NCI-H2196 (cell line): Measurements from ENCODE around the gene MMP1.

Source experiments
- DNase-seq: peaks from one replicate; lab custom pipeline; 2025; ENCODE audit not compliant: unreplicated experiment; lab: John Stamatoyannopoulos, UW

MMP1 gene

DNA sequence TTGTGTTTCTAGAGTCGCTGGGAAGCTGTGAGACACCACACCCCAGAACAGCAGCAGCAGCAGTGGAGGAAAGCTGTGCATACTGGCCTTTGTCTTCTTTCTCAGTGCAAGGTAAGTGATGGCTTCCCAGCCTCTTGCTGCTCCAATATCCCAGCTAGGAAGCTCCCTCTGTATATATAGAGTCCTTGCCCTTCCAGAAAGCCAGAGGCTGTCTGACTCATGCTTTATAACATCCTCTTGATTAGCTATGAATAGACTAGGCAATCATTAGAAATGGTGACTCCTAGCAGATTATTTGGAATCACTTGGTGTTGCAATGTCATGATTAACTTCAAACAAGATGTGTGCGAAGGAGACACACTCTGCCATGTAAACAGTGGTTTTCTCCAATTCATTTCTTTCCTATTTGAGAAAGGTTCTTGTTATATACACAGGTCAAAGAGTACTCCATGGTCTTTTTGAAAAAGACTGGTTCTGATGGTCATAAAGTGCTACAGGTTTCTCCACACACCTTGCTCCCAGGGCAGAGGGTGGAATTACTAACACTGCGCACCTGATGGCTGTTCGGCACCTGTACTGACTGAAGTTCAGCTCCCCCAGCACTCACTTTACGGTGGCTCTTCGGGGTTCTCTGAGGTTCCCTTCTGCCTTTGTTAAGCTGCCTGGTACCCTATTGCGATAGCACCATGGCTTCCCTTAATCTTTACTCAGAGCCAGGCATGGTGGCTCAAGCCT is at the start of gene MMP1:
TSS of gene MMP1 (minus strand) at position 149 of the 735 bp plus-strand sequence. CDS start at position 81, 68 bp downstream.
- DNase-seq: no peak

DNA sequence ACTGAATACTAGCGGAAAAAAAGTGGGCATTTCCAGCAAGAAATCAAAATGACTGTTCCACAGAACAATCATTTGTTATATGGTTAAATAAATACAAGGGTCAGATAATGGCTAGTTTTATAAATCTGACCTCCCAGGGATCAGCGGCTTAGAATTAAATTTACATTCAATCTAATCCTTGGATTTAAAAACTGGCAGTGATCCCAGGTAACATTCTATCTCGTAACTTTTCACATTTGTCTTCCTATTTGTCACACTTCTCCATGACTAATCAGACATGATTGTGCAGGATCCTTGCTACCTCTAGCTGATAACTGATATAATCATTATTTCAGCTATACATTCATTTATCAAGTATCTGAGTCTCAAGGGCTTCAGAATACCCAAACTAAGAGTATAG is 48.3 kb upstream of the MMP1 start:
- no peak for DNase-seq

DNA sequence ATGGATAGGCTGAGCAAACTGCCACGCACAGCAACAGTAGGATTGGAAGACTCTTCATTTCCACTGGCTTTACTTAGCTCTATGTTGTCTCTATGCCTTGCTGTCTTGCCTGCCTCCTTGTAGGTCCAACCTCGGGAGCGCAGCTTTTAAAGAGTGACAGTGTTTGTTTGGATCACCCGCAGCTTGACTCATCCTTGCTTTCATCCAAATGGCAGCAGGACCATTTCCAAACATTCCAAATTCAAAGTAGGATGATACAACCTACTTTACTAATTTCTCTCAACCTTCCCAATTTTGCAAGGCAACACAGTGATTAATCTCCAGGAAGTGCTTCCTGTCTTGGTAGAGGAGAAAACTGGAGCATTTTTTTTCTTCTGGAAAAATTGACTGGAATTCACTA is 45.5 kb upstream of the MMP1 start, which contains the start of gene MMP3:
TSS of gene MMP3 (minus strand) at position 121 of the 400 bp plus-strand sequence. CDS start at position 58, 63 bp downstream.
- no peak for DNase-seq

DNA sequence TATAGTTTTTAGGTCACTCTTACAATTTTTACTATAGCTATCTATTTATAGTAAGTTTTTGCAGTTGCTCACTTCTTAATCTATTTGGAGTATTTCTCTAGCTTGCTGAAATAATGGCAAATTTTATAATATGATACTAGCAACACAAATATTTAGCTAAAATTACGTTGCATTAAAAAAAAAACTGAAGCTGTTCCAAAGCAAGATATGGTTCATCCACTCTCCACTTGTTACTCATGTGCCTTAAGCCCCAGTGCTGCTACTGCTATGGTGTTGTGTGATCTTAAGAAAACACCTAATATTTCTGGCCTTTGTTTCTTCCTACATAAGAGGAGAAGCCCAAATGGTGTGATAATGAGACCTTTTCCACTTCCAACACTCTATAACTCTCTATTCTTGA is 45.0 kb upstream of the MMP1 start:
- no peak for DNase-seq

DNA sequence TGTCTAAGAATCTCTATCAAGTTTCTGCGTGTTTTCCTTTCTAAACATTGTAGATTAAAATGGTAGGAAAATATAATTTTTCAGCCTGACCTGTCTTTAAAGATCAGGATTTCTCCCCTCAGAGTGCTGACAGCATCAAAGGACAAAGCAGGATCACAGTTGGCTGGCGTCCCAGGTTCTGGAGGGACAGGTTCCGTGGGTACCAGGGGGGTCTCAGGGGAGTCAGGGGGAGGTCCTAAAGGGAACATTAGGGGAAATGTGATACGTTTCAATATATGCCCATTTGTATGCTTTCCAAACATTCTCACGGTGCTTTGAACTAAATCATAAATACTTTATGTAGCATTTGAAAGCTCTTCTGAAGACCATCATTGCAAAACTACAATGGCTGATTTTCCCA is 42.1 kb upstream of the MMP1 start:
- no peak for DNase-seq

DNA sequence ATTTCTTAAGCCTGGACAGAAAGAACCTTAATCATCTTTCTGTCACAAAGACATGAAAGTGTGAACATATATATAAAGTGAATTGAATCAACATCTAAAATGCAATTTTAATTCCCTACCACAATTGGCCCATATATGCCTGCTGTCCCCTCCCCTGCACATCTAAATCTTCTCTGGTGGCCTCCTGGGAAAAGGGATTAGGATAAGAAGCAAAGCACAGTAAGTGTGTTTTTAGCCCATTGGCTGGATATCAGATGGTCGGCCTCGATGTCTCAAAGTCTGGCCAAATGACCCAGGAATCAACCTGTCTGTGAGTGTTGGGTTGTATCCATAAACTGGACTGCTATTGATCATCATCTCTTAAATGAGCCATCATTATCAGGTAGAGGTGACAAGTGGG is 39.7 kb upstream of the MMP1 start:
- DNase-seq: no peak

DNA sequence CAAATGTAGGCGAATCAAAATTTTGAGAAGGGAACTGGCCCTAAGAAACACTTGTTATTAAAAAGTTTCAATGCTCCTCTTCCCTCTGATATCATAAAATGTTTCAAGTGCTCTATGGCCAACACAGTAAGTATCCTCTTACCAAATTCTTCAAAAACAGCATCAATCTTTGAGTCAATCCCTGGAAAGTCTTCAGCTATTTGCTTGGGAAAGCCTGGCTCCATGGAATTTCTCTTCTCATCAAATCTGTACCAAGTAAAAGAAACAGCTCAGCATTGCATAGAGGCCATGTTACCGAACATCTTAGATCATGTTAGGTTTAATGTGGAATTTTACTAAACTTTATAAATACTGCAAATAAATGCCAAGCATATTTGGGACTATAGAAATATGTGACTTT is 39.2 kb upstream of the MMP1 start:
- DNase-seq: no peak

DNA sequence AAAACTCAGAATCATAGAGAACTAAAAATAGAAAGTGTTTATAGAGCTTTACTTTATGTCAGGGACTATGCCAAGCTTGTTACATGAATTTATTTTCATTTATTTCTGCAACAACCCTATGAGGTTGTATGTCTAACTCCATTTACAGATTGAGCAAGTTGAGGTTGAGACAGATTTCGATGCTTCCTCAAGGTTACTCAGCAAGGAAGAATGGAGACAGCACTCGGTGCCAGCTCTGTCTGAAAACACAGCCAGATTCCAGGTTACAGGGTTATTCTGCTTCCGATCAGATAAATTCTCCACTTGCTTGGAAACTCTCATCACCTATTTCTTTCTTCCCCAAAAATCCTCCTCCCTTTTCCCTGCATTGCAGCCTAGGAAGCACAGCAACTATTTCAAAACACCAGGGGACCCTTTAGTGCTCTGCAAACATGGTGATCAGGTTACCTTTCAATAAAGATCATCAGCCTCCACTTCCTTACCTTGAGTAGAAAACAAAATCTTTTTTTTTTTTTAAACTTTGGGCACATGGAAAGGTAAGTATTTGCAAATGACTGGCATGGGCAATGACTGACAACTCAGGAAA is 38.4 kb upstream of the MMP1 start:
- DNase-seq: no peak

DNA sequence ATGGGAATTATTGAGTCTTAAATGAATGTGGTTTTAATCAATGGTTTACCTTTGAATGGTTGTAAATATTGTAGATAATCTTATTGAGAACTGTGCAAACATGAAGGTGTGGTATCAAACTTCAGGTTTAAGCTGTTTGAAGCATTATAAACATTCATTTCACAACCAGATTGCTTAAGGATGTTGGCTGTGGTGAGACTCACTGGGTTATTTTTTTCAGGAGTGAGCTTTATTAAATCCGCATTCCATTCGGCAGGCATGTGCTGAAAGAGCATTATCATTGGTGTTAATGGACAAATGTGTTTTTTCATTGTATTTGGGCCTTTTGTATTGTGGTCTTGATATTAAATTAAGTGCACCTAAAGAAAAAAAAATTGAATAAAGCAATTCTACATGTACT is 35.8 kb upstream of the MMP1 start:
- DNase-seq: no peak

DNA sequence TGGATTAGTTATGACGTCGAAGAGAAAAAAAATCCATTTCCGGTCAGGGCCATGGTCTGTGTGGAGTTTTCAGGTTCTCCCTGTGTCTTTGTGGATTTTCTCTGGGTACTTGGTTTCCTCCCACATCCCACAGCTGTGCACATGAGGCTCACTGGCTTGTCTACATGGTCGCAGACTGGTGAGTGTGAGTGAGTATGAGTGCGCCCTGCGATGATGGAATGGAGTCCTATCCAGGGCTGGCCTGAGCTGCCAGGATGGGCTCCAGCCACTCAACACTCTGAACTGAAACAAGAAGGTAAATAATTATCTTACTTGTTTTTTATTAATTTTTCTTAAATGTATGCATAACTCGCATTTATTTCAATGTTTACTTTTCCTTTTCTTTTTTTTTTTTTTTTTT is 34.7 kb upstream of the MMP1 start:
- DNase-seq: no peak

DNA sequence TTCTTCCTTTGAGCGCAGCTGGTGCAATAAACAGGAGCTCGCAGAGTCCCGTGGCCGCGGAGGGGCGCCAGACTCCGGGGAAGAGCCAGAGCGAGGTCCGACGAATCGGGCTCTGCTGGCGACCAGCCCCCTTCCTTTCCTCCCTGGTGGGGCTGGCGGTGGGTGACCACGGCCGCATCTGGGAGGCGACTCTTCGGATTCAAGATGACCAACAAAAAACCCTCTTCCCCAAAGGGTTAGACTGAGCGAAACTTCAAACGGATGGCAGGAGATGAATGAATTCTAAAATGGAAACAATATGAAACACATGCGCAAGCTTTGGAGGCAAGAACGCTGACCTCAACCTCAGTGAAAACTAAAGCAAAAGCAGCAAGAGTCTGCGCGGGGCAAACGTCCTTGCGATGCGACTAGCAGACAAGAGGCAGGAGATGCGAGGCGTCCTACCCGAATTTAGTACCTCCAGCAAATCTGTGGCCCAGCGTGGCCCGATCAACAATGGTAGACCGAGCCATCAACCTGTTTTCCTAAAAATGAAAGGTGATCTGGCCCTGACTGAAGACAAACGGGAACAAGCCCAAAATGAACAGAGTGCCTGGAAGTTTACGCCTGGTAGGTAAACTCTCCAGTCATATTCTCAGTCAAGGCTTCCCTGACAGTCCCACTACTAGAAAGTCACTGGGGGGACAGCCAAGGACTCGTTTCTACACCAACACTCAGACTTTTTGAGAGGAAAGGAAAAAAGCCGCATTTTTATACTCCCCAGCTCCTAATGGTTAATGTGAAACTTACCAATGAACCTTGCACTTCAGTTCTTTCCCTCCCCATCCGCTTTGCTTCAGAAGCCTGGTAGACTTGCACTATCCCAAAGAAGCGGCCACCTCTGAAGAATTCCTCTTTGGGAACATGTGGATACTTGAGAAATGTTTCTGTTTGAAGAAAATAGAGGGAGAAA is 33.8 kb upstream of the MMP1 start:
- DNase-seq: no peak

DNA sequence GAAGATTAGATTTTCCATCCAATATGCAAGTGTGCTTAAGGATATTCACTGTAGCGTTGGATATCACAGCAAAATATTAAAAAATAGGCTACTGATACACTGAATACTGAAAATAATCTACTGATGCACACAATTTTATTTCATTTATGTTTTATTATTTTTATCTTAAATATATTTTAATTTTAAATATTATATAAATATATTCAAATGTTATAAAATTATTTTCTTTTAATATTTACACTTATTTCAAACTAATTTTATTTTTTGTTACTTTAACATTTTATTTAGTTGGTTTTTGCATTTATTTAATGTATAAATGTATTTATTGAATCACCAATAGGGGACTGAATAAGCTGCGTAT is 33.1 kb upstream of the MMP1 start:
- DNase-seq: no peak

DNA sequence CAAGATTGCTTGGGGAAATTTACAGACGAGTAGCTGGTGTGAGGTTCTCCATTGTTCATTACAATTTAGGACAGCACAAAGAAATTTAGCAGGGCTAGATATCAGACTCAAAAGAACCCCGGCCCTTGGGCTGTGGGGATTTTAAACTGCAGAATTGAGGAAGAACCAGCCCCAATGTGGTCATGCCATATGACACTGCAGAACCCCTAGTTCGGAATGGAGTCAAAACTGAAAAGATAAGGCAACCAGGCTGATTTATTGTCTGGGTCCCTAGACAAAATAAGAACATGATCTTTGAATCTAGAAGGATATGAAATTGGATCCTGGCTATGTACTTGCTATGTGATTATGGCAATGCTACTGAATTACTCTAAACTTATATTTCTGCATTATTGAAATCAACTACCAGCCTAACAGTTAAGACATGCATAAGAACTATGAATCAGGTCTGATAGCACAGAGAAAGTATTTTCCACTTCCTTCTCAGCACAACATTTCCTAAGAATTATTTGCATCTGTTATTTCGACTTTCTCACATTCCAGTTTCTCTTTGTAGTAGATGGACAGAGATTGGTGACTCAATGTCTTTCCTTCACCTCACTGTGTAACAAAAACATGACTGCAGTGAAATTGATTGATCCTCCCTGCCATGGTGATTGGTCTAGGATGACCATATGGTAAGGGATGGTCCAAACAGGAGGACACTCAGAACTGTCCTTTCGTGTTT is 32.2 kb upstream of the MMP1 start:
- DNase-seq: no peak

DNA sequence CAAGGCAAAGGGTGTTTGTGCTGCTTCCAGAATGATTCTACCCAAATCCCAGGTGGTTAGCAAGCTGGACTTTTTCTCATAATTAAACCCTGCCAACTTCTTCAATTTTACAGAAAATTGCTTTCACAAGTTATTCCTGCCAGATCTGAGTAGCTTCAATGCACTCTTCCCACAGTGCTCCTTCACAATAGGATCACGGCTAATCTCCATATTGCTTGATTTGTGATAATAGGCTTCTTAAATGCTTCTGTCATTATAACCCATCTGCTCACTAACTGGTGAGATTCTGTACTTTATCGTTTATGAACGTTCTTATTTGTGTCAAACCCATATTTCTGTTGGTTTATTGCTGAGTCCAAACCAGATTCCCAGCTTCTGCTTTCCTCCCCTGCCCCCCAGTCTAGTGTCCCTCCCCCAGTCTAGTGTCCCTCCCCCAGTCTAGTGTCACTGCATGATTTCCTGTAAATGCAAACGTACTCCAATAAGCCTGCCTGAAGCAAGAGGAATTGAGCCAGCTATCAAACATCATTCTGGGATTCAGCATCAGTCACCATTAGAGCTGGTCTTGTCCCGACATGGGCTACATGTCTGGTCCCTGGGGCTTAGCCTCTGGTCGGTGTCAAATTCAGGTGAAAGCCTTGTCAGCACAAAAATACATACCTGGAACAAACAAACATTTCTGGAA is 31.5 kb upstream of the MMP1 start:
- no peak for DNase-seq

DNA sequence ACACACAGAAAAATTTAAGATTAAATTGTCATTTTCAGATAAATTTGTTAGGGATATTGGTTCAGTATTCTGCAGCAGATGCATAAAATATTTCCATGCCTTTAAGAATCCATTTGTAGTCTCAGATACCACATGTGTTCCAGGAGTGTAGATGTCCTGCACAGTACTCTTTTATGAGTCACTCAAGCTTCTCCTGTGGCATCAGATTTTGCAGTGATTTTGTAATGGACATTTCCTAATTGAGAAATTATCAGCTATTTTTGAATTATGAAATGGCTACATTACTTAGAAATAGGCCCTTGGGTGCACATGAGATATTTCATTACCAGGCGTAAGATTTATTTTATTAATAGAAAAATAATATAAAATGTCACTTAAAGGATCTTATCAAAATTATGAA is 26.6 kb upstream of the MMP1 start:
- DNase-seq: no peak

DNA sequence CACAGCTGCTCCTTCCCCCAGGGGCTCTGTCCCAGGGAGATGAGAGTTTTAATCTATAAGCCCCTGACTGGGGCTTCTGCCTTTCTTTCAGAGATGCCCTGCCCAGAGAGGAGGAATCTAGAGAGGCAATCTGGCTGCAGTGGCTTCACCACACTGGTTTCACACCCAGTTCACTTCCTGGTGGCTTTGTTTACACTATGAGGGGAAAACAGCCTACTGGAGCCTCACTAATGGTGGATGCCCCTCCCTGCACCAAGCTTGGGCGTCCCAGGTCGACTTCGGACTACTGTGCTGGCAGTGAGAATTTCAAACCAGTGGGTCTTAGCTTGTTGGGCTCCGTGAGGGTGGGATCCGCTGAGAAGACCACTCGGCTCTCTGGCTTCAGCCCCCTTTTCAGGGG is 21.5 kb upstream of the MMP1 start:
- DNase-seq: no peak

DNA sequence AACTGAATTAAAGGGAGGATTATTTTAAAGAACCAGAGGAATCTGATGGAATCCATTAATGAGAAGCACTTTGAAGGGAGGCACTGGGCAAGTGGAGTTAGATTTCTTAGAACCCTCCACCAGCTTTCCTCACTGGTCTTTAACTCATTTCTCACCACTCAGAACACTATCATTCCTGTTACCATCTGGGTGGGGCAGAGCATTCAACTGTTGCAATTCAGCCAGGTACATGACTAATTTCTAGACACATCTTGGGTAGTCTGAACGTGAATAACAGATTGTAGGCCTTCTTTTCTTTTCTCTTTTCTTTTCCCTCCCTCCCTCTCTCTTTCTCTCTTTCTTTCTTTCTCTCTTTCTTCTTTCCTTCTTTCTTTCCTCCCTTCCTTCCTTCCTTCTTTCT is 15.5 kb upstream of the MMP1 start:
- no peak for DNase-seq

DNA sequence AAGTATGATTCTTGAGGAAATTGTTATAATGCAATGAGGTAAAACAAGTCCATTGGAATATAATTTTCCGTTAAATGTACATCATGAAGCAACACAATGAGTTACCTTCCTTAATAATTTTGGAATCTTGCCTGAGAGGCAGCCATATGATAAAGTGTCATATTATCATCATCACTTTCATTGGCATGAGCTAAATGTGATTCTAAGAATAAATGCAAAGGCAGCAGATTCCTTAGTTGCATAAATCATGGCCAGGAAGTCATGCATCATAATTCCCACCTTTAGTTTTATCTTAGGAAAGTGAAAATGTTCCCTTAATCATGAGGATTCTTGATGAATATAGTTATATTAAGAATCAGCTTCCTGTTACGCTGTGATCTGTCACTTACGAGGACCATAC is 14.2 kb upstream of the MMP1 start:
- DNase-seq: no peak

DNA sequence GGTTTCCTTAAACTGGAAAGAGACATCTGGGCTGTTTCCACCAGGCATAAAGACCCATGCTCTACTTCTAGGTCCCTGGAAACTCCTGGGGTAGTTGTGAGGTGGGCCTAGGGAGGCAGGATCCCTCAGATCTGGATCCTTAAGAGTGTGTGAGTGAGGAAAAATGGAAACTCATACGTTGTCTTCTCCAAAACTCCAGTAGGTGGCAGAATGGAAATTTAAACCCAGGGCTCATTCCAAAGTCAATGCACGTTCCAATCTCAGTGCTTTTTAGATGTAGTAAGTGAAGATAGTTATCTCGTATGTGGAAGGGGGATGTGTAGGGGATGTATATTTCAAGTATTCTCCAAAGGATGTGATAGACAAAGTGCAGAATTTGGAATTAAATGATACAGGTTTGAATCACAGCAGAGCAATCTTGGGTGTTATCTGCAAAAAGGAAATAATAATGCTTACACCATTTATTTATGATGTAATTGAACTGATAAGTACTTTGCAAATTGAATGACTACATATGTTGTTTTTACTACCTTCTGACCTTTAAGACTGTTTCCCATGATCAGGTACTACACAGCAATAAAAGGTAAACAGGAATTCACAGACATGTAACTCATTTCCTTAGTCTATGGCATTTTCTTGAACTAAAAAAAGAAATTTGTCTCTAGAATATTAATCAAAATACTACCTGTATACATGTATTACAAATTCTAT is 13.1 kb upstream of the MMP1 start:
- DNase-seq: peak; percentile 4

DNA sequence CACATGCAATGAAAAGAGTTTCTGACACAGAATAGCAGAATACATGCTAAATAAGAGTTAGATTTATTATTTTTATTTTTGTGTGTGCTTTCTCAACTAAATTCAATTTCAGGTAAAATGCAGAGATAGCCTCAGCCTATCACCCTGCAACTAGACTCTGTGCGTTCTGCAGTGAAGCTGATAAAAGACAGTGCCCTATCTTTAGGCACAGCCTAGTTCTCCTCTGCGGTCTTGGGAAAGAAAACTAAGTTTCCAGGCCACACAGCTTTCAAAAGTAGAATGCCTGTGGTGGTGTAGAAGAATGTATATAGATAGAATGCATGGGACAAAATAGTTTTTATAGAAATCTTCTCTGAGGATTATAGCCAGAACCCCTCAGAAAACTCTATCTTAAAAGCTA is 12.0 kb upstream of the MMP1 start:
- DNase-seq: no peak
